ENCODE results near the gene MSANTD1. TPM values are rescaled to one million over a fixed set of nuclear protein-coding genes. Genes with fewer than 3 reads are reported as not detected.

MSANTD1 gene
- polyA plus RNA-seq, 1 experiment: 0.10 TPM

- H3K36me3 ChIP-seq (ENCODE audit: control insufficient read depth, insufficient read depth, low read length): no peaks in the 10 kb centered on the region
- no peak for TF ChIP-seq CTCF (IDR thresholded peaks at IDR 0.05; ENCODE audit: insufficient read depth, low read depth, low read length)
- ChIA-PET POLR2A (no interaction called here), CTCF (interaction anchor here (0.5 to 1.2 kb wide), 2 partner anchors 9 to 15 kb away, joined by 3 read pairs; no protein-coding TSS in a partner anchor)
- no peak for DNase-seq (ENCODE audit: low read depth)
- no peak overlapping the region for H3K4me3 ChIP-seq (ENCODE audit: low read depth, low read length)
- no peaks in the 10 kb centered on the region for H3K27me3 ChIP-seq (ENCODE audit: control insufficient read depth, insufficient read depth, low read length)
These were observed 7.5 kb downstream of the MSANTD1 start for GRCh38 chr4:3256230-3257102.

GRCh38 chr4:3257103-3257555 is 8.2 kb downstream of the MSANTD1 start:
- POLR2A ChIA-PET: no interaction called here
- no peak for DNase-seq (ENCODE audit: low read depth)

GRCh38 chr4:3257556-3258482 is 8.9 kb downstream of the MSANTD1 start:
- DNase-seq (ENCODE audit: low read depth): no peak
- Histone ChIP-seq H3K27me3 (ENCODE audit: control insufficient read depth, insufficient read depth, low read length) (no peaks in the 10 kb centered on the region), H3K36me3 (ENCODE audit: control insufficient read depth, insufficient read depth, low read length) (no peaks in the 10 kb centered on the region), H3K4me3 (ENCODE audit: low read depth, low read length) (no peak overlapping the region)
- ChIA-PET POLR2A (no interaction called here), CTCF (no interaction called here)
- no peak for TF ChIP-seq CTCF (IDR thresholded peaks at IDR 0.05; ENCODE audit: insufficient read depth, low read depth, low read length)

More at GRCh38 chr4:3257103-3257555, 8.2 kb downstream of the MSANTD1 start:
- H3K27me3 ChIP-seq (ENCODE audit: control insufficient read depth, insufficient read depth, low read length): no peaks in the 10 kb centered on the region
- no peak for TF ChIP-seq CTCF (IDR thresholded peaks at IDR 0.05; ENCODE audit: insufficient read depth, low read depth, low read length)
- no peak overlapping the region for H3K4me3 ChIP-seq (ENCODE audit: low read depth, low read length)
- CTCF ChIA-PET: interaction anchor here (1.2 kb wide), 1 partner anchor 8 kb away, joined by 3 read pairs; no protein-coding TSS in a partner anchor
- H3K36me3 ChIP-seq (ENCODE audit: control insufficient read depth, insufficient read depth, low read length): no peaks in the 10 kb centered on the region

- Histone ChIP-seq H3K36me3 (ENCODE audit: control insufficient read depth, insufficient read depth, low read length) (no peaks in the 10 kb centered on the region), H3K27me3 (ENCODE audit: control insufficient read depth, insufficient read depth, low read length) (no peaks in the 10 kb centered on the region; the same call in 1 of the 2 replicates), H3K4me3 (ENCODE audit: low read depth, low read length) (no peak overlapping the region)
- ChIA-PET POLR2A (no interaction called here), CTCF (no interaction called here)
- DNase-seq (ENCODE audit: low read depth): no peak
- TF ChIP-seq CTCF (IDR thresholded peaks at IDR 0.05; ENCODE audit: insufficient read depth, low read depth, low read length): no peak
These were observed 12.7 kb downstream of the MSANTD1 start for GRCh38 chr4:3261411-3262207.

Data from BJ (cell line).